HuH-7 (cell line): Measurements from ENCODE around the gene DCDC1.

ENCODE experiments used
- DNase-seq: peaks from one replicate; pipeline ENCODE4 v3.0.0; 2011; ENCODE audit warnings: low spot score

The DCDC1 gene

DNA sequence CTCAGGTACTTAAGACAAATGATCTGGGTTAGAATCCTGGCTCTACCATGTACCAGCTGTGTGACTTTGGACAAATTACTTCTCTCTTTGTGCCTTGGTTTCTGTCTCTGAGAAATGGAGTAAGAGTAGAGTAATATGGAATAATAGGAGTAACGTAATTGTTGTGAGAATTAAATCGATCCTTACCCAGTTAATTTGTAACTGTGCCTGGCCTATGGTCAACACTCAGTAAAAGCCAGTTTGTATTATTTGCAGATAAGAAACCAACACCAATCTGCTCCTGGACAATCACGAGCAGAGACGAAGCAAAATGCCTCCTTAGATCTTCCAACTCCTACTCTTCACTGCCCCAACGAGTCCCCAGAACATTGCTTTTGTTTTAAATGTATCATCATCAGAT is 266.7 kb downstream of the DCDC1 start:
- peak; percentile 8 for DNase-seq

DNA sequence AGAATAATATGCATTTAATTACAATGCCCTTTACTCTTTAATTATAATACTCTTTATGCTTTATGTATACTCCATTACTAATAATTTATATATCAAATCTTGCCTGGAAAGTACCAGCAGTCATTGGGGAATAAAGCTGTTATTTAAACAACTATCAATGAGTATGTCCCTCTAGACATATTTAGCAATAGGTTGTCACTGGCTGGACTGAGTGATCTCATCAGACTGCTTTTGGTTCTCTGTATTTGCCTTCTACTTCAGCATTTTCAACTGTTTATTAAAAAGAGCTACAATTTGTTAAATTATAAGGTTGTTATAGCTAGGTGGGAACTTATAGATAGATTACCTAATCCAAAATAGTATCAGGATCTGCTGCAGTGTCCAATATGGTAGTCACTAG is 267.2 kb downstream of the DCDC1 start:
- DNase-seq: no peak

DNA sequence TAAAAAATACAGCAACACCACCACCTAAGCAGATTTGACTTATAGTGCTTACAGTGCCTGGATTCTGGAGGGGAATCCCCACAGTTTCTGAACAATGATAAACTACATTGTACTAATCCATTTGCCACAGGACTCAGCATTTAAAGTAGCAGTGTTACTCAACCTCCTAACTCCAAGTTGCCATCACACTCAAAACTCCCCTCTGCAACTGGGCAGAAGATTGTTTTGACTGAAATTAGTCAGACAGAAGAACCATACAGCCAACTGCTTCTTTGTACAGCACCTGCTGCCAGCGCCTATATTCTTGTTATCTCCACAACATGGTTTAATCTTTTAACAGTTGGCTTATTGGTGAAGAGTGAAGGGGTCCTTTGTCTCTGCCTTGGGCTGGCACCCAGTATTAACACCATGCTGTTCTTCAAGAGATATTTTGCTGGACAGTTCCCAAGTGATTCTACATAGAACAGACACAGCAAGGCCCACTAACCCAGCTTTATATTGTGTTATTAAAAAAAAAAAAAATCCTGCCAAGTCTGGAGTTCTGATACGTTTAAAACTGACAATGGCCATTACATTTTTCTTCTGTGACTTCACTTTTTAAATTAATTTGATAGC is 273.2 kb downstream of the DCDC1 start:
- DNase-seq: no peak

DNA sequence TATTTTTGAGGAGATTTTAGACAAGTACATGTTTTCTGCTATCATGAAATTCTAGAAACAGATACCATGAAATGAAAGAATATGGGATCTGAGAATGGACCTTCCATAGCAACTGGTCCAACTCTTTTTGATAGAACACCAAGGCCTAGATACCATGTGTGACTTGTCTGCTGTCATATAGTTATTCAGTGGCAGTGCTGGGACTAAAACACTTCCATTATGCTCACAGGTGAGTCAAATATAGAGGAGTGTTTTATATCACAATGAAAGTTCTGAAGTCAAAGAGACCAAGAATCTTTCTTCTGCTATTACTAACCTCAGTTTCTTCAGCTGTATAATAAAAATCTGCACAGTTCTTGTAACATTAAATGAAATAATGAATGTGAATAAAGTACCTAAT is 276.9 kb downstream of the DCDC1 start:
- DNase-seq: no peak

DNA sequence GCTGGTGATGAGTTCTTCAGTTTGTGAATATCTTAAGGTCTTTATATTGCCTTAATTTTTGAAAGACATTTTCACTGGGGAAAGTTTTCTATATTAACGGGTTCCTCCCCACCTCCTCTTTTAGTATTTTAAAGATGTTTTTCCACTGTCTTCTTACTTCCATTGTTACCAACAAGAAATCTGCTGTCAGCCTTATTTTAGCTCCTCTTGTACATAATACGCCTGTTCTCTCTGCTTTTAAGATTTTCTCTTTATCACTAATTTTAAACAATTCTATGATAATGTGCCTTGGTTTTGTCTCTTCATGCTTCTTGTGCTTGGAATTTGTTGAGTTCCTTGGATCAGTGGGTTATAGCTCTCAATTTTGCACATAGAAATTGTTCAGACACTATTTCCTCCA is 280.4 kb downstream of the DCDC1 start:
- no peak for DNase-seq

DNA sequence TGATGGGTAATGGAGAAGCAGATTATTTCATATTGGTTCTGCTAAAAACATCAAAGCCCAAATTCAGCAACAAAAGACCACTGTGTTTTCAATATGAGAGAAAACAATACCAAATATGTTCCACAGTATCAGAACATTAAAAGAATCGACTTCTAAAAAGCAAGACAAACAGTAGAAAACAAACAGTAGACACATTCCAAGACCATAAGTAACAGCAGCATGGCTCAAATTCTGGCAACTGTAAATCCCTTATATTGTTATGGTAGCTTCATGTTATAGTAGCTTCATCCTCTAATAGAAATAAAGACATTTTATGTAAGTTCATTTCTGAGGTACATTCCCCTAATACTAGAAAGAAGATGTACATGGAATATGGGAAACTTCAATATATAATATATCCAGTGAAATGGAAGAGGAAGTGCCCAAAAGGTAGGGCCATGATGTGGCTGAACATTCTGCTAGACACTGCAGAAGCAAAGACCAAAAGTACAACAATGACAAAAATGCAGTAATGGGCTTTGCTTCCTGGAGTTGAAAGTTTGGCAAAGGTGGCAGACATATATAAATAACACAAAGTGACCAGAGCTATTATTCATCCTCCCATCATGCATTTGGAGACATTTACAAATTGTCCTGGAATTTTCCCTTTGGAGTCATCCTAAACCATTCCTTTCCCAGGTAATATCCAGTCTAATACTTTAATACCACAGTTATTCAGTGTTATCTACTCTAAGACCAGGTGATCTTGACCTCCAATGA is 299.9 kb downstream of the DCDC1 start:
- DNase-seq: no peak

DNA sequence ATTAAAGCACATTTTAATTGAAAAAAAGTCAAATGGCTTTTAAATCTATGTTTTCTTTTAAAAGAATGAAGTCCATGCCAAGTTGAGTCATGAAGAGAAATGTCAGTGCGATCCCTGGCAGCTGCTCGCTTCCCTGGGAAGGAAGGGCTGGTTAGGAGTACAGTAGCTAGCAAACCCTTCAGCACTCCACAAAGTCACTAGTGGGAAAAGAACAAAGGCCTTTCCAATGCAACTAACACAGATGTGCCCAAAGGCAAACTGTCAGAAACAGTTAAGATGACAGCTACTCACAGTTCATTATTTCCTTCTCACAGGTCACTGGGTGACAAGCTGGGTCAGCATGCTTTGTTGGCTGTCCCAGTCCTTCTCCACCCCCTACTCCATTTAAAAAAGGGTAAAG is 308.7 kb downstream of the DCDC1 start:
- DNase-seq: no peak

DNA sequence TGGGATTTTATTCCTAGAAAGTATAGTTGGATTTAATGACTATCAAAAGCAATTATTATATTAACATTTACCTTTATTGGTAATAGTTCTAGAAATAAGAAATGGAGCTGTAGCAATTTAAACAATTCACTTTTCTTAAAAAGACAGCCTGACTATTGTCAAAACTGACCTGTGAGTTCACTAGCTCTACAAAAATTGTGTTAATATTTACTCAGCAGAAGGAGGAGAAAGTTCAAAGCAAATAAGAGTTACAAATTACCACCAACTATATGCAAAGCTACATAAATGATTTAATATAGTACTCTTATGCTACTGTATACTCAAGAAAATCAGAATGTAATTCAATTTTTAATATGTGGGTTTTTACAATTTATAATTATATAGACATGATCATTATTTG is 310.0 kb downstream of the DCDC1 start:
- DNase-seq: no peak

DNA sequence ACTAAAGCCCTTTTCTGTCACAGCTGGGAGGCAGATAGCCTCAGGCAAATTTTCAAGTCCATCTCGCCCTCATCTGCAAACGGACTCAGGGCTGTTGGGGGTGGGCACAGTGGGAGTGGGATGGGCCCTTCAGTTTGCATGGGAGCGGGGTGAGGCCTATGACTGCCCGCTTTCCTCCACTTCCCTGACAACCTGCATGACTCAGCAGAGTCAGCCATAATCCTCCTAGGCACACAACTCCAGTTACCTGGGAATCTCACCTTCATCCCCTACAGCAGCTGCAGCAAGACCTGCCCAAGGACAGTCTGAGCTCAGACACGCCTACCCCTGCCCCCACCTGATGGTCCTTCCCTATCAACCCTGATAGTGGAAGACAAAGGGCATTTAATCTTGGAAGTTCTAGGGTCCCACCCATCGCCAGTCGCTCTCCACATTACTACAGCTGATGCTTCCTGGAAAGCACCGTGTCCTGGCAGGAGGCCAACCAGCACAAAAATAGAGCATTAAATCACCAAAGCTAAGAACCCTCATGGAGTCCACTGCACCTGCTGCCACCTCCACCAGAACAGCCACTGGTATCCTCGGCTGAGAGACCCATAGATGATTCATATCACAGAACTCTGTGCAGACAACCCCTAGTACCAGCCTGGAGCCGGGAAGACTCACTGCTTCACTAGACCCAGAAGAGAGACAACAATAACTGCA is 319.3 kb downstream of the DCDC1 start:
- DNase-seq: no peak

DNA sequence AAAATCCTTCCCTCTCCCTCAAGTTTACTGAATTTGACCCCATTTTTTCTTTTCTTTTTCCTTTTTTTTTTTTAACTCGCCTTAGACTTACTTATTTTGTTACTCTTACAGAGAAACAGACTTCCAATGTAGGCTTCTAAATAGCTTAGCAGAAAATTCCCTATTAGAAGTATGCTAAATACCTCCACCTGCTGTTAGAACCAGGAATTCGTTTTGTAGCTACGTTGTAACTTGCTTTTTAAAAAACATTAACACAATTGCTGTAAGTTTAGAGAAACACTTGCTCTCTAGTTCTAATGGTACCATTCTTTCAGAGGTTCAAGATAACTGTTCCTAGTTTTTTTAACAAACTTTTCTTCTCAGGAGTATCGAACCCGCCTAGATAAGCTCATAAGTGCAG is 324.2 kb downstream of the DCDC1 start:
- peak; percentile 30 for DNase-seq

DNA sequence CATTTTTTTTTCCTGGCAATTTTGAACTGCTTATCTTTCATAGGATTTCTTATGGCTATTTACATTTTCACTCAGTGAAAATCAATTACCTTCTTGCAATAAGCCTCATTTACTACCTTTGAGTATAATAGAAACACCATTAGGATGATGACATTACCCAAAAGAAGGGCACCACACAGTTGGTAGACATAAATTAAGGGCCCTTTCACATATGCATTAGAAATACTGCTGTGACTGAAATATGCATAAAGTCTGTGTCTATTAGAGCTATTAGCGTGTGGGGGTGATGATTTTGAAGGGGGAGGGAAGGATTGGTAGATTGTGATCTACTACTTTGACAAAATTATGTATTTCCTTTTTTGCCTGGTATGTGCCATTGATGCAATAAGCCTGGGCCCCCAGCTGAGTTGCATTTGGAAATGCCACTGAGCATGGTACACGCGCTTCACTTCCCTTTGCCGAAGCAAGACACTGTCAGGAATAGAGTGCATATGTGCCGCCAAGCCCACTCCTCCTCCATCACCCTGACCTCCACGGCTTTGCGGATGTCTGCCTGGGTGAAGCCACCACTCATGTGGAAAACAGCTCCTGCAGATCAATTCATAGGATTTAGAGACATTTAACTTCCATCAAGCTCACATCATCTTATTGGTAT is 339.3 kb downstream of the DCDC1 start:
- DNase-seq: no peak

DNA sequence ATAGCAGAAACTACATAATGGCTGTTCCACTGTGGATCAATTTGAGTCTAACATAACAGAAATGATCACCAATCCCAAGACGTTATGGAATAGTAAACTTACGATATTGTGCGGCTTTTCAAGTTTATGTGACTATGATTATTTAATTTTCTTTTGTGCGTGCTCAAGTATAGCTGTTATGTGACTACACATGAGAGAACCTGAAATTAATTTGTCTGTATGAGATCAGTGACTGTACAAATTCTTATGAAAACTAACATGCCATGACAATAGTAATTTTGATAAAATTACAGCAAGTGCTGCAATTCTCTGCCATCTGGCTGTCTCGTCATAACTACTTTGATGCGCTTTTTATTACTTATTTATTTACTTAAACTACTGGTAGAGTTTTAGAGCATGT is 343.2 kb downstream of the DCDC1 start:
- no peak for DNase-seq

DNA sequence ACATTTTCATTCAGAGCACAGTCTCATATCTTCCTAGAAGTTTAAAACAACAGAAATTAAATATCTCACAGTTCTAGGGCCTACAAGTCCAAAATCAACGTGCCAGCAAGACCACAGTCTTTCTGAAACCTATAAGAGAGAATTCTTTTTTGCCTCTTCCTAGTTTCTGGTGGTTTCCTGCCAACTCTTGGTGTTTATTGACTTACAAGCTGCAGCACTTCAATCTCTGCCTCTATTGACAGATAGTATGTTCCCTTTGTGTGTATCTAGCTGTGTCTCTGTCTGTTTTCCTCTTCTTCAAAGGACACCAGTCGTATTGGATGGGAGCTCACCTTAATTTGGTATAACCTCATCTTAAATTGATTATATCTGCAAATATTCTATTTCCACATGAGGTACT is 347.5 kb downstream of the DCDC1 start:
- no peak for DNase-seq

DNA sequence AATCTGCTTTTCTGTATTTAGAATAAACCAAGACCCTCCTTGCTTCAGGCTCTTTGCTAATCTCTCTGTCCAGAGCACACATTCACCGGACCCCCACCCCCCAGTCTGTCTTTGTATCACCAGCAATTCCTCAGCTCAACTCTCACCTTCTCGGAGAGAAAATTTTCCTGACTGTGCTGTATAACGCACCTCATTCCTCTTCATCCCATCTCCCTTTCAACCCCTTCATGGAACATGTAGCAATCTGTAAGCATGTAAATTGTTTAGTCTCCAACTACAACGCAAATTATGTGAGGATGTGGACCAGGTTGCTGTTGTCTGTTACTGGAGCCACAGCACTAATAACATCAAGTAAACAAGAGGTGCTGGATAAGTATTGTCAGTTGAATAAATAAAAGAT is 349.8 kb downstream of the DCDC1 start:
- DNase-seq: no peak

DNA sequence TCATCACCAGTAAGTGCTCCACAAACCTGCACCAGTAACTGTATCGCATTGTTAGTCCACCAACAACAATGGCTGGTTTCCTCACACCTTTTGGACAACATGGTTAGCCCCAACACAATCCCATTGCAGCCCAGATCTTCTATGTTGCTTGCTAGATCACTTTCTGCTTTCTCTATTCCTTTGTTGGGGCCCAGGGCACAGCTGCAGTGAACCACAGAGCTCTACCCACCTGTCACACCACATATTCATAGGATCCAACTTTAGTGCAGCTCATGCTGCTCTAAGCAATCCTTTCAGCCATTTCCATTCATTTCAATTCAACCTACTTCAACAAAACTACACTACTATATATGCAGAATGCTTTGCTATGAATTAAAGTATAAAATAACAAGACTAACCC is 364.3 kb downstream of the DCDC1 start:
- no peak for DNase-seq

DNA sequence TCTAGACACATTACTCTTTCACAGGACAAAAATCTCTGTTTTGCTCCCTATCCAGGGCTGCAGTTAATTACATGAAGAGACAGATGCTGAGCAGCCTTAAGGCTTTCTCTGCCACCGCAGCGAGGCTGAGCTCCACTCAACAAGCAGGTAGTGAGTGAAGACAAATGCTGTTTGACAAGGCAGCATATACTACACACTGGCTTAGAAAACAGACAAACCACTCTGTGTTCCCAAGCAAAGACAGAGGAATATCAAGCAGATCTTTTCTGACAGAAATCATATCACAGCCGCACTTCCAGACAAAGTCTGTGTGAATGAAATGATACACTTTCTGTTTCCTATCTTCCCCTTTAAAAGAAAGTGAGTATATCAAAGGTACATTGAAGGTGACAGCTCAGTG is 368.1 kb downstream of the DCDC1 start:
- no peak for DNase-seq

DNA sequence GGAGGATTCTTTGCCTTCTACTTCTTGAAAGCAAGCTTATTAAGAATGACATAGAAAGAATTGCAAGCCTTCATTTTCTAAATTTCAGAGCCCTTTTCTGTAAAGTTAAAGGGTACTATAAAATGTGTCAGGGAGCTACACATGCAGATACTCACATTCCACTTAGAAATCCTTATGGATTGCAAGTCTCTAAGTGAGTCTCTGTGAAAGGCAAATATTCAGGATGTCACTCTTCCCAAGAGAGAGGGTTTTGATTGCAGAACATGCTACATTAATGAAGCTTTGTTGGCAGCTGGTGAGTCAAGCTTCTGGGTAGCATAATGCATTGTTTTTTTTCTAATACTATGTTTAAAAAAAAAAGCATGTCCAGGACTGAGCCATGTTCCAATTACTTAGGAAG is 369.2 kb downstream of the DCDC1 start:
- DNase-seq: no peak

DNA sequence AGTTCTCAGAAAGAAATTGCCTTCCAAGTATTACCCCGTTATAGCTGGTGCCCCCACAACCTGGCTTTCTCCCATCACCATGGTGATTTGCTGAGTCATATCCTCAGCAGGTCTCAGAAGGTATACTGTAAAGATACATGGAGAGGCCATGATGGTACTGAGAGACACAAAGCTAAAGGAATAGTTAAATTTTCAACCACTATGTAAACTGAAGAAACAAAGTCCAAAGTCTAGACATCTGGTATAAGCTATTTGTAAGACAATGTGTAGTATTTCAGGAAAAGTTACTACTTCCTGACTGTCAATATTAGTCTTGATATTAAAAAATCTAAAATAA is 377.1 kb downstream of the DCDC1 start:
- DNase-seq: peak; percentile 27

DNA sequence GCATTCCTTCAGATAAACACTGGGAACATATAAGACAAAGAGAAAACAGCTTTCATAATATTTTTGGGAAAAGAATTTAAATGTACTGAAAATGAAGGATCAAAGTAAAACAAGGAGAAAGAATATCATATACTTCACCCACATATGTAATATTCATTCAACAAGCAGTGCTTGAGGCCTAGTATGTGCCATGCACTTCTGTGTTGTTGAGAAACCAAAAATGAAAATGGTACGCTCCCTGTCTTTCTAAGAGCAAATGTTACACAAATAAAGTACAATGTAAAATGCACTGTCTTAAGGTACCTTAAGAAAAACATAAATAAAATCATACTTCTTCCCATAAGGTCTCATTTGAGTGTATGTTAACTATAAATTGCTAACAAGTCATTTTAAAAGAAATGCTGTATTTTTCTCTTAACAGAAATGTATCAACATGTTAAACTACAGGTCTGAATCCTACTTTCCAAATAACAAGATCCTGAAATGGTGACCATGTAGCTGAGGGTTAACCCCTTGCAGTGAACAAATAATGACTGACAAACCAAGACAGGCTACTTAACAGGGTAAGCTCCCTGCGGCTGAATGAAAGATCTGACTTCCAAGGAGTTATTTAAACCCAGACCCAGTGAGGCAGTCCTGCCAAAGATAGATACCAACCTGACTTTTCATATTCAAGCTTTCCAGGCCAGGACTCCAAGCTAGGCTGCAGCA is 377.6 kb downstream of the DCDC1 start:
- no peak for DNase-seq

DNA sequence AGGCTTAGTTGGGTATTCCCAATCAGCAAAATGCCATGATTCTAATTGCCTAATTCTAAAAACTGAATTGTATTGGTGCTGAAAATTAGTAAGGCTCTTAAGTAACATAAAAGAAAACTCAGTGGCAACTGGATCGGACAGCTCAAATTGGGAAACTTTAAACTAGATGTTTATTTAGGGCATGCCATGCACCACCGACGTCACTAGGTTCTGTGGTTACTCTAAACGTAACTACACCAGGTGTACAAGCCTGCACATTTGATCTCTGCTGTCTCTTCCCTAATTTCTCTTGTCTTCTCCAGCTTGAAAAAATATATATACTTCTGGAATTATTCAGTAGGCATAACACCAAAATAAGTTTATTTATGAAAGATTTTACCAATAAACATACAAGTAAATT is 378.2 kb downstream of the DCDC1 start:
- DNase-seq: no peak

DNA sequence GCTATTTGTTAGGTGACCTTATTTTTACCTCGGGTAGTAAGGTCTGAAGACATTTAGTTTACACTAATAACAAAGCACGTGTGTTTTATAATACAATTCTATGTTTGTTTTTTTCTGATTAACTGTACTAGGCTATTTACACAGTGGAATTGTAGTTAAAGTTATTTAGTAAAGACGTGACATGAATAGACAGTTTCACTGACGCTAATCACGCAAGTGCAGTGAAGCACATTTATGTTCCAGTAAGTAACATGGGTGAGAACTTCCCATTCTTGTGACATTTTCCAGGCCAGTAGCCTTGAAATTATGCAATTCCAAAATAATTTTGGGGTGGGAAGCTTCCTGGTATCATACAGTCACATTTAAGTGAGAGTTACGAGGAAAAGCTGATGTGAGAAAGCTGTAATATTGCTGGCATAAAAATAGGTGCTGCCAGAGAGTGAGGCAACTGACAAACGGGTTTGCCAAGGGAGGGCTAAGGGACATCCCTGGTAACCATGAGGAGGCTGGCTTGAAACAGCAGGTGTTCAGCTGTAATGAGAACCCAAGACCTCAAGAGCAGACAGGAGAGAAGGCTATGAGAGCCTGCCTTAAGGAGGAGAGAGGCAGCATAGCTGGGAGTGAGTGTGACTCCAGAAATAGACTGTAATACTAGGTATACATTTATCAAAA is 378.8 kb downstream of the DCDC1 start:
- DNase-seq: no peak

DNA sequence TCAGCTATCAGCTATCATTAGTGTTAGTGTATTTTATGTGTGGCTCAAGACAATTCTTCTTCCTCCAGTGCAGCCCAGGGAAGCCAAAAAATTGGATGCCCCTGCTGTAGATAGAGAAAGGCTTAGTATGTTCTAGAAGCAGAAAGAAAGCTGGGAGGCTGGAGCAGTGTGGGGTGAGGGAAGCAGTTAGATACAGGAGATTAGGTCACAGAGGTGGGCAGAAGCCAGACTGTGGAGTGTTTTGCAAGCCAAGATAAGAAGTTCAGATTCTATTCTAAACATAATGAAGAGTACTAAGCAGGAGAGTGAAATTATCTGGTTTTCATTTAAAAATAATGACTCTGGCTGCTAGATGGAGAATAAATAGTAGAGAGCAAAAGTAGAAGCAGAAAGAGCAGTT is 381.7 kb downstream of the DCDC1 start:
- no peak for DNase-seq
